Measurements from ENCODE around the gene PTPRN2.

The PTPRN2 gene

DNA sequence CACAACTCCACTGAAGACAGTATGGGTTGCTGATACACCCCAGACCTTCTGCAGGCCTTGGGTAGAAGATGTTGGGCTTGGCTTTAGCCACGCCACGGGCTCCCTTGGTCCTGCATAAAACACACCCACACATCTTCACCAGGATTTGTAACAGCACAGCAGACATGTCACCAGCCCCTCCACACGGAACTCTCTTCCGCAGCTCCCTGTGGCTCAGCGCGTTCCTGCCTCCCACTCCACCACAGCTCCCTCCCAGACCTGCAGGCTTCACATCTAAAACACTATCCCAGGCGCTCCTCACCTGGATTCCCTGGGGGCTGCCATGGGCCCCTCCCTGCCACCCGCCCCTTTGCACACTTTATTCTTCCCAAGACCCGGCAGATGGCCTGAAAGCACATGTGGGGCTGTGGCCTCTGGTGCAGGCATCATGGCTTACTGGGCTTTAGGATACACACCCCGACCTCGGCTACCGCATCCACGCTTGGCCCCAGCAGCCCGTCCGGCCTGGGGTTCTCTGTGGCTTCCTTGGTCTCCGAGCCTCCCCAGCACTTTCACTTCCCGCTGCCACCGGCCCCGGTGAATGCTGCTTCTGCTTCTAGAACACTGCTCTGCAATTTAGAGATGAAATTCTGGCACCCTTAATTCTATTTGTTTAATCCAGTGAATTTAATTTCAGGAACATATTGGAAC lies 818.0 kb downstream of the PTPRN2 start:
- no peak for DNase-seq (ENCODE audit: low read depth)

DNA sequence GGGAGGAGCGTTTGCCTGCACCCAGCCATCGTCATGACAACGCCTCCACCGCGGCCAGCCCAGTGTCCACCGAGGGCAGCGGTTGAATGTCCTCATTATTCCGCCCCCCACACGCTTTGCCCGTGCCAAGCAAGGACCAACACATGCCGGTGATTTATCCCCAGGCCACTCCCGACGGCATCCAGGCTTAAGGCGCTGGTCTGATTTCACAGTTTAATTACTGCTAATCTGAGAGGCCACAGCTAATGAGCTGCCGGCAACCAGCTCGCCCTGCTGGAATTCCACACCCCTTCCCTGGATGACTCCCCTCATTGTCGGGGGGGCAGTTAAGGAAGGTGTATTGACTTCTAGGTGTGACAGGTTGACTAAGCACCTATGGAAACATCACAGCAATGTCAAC lies 818.5 kb downstream of the PTPRN2 start:
- no peak for DNase-seq (ENCODE audit: low read depth)

DNA sequence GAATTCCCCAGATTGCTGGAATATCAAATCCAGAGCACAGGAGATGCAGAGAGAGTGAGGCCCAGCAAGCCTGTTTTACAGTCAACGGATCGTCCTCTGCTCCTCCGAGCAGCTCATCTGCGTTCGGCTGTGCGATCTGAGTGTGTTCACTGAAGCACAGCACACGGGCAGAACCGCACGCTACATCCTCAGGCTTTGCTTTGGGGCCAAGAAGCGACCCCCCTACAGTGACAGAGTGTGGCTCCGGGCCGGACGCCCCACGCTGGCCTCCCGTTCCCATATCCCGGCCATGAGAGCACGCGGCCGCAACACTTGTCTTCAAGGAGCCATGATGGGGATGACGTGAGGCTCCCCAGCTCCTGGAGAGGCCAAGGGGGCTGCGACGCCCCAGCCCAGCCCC lies 819.4 kb downstream of the PTPRN2 start:
- no peak for DNase-seq (ENCODE audit: low read depth)

DNA sequence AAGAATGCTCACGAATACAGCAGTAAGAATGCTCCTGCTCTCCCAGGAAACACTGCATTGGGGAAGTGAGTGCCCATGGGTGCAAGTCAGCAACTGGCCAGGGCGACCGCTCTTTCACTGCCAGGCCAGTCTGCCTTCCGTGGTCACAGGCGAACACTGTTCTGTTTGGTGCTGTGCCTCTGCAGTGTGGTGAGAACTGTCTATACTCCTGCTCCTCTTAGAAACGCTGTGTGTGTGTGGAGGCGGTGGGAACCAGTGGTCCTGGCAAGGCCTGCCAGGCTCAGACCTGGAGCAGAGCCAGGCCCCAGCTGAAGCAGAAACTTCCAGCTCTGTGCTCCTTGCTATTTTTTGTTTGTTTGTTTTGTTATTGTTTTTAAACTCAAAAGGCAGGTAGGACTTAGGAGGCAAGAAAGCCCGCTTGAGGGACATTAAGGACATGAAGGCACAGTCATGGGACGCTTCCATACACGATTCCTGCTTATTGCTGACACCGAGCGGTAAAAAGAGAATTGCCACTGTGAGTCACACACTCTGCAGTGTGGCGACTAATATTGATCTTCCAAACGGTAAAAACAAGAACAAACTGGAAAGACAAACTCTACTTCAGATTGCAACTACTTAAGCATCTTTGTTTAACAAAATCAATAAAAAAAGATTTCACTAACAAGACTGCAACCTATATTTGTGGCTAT lies 820.0 kb downstream of the PTPRN2 start:
- DNase-seq (ENCODE audit: low read depth), result no peak

DNA sequence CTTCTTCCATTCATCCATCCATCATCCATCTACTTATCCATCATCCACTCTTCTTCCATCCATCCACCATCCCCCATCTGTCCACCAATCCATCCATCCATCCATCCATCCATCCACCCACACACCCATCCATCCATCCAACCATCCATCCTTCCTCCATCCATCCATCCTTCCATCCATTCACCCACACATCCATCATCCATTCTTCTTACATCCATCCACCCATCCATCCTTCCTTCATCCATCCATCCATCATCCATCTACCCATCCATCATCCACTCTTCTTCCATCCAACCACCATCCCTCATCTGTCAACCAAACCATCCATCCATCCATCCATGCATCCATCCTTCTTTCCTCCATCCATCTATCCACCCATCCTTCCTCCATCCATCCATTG lies 821.5 kb downstream of the PTPRN2 start:
- DNase-seq (ENCODE audit: low read depth), result no peak

DNA sequence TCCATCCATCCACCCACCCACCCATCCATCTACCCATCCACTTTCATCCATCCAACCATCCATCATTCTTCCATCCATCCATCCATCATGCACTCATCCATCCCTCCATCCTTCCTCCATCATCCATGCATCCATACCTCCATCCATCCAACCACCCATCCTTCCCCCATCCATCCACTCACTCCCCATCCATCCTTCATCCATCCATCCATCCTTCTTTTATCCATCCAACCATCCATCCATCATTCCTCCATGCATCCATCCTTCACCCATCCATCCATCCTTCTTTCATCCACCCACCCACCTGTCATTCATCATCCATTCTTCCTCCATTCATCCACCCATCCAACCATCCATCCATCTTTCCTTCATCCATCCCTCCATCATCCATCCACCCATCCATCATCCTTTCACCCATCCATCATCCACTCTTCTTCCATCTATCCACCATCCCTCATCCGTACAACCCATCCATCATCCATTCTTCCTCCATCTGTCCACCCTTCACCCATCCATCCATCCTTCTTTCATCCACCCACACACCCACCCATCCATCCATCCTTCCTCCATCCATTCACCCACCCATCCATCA lies 822.6 kb downstream of the PTPRN2 start:
- DNase-seq (ENCODE audit: low read depth), result no peak

DNA sequence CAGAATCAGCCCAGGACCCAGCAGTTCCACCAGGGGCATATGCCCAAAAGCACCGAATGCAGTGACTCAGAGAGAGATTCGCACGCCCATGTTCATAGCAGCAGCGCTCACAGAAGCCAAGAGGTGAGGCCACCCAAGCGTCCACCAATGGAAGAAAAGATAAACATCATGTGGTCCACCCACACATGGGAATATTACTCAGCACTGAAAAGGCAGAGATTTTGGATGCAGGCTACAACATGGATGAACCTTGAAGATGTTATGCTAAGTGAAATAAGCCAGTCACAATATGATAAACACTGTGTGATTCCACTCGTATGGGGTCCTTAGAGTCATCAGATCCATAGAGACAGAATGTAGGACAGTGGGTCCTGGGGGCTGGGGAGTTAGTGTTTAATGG lies 823.4 kb downstream of the PTPRN2 start:
- no peak for DNase-seq (ENCODE audit: low read depth)

DNA sequence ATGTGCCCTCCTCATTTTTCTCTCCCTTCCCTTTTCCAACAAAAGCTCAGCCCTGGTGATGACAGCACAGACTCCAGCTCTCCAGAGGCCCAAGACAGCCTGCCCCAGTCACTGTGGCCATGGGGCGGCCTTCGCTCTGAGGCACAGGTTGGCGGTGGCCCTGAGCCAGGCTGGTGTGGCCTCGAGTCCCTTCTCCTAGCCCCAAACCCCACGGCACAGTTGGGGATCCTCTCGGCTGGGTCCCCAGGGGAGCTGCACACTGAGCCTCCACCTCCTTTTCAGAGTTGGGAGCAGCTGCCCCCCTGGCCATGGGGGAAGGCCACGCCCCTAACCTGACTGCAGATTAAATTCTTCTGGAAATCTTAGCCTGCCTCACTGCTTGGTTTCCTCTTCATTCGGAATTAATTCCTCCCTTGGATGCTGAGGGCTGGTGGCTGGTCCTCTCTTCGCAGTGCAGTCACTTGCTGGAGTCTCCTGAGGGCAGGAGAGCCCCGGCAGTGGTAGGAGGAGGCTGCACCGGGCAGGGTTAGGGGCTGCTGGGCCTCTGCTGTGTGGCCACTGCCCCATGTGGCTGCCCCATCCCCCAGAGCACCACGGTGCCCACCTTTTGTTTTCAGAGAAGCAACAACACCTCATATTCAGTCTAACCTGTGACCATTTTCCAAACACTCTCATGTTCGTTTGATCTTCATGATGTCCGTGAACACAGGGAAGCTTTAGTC lies 824.2 kb downstream of the PTPRN2 start:
- no peak for DNase-seq (ENCODE audit: low read depth)

DNA sequence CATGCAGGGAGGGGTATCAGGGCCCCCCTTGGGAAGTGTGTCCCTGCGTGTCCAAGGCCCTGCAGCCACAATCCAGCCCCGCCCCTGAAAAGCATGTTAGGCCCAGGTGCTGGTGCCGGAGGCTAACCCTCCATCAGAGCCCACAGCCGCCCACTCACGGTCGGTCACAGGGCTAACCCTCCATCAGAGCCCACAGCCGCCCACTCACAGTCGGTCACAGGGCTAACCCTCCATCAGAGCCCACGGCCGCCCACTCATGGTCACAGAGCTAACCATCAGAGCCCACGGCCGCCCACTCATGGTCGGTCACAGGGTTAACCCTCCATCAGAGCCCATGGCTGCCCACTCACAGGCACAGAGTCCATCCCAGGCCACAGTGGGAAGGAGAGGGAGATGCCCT lies 824.8 kb downstream of the PTPRN2 start:
- no peak for DNase-seq (ENCODE audit: low read depth)

DNA sequence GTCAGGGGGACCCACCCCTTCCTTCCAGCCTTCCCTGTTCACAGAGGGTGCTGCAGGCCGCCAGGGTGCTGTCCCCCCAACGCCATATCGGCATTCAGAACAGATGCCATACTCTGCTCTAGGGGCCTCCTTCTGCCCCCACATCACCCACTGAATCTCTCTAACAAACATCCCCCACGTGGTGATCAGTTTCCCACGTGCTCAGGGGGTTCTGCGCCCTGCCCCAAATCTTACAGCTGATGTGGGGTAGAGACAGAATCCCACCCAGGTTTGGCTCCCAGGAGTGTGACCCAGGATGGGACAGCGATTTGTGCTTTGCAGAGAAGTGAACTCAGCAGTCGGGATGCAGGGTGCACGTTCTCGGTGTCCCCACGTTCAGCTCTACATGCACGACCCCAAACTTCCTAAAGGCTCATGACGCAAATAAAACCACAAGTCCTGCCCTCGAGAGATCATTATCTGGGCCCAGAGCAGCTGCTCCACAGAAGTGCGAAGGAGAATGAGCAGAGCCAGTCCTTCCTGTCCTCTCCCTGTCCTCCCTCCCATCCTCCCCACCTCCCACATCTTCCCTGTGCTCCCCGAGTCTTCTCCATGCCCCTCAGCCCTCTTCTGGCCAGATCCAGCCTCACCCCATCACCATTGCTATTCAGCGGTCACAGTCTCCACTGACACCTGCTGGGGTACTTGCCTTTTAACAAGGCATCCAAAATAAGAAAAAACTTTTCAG lies 827.5 kb downstream of the PTPRN2 start:
- DNase-seq (ENCODE audit: low read depth), result no peak

DNA sequence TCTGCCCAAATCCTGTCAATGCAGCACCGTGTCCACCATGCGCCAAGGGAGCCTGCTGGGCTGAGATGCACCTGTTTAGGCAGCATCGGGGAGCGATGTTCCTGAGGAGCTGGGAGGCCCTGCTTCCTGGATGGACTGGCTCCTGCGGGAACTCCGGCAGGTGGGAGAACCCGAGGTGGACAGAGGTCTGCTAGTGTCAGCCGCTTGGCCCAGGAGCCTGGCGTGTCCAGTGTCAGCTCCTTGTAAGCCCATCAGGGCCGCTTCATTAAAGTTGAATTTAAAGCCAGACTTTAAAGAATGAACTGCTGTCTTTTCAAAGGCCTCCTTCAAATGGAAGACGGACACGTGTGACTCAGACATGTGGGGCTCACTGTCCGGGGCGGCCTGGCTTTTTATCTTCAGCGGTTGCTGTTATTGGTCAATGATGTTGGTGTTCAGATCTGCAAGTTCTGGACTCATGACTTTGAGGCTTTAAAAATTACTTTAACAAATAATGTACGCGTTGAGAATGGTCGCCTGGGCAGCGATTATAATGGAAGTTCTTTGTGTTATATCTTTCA lies 828.3 kb downstream of the PTPRN2 start:
- DNase-seq (ENCODE audit: low read depth), result no peak

DNA sequence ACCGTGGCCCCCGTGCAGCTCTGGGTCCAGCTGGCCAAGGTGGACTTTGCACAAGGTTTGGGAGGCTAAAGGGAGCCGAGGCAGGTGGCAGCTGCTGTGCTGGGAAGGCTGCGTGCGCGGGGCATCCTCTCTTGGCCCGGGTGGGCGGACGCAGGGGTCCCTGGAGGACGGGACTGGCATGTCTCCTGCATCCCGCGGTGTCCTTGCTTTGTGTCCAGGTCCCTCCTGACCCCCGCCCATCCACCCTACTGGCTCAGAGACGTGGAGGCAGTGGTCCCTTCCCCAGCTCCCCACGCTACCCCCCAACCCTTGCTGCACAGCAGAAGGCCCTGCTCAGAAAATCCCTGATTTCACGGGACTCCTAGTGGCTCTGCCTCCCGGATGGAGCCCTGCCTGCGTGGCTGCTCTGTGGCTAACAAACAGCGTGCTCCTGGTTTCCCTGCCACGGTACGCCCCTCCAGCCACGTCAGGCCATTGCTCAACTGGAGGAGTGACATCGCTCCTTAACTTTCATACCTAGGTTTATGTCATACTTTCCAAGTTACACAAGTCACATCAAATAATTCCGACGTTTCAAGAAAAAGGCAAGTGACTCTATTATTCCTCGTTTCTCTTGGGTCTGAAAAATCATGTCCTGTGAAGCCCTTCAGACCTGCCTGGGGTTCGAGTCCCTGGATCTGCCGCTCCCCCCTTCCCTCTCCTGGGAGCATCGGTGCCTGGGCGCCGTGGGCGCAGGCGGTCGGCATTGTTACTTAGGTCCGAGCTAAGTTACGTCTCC lies 829.0 kb downstream of the PTPRN2 start:
- no peak for DNase-seq (ENCODE audit: low read depth)

DNA sequence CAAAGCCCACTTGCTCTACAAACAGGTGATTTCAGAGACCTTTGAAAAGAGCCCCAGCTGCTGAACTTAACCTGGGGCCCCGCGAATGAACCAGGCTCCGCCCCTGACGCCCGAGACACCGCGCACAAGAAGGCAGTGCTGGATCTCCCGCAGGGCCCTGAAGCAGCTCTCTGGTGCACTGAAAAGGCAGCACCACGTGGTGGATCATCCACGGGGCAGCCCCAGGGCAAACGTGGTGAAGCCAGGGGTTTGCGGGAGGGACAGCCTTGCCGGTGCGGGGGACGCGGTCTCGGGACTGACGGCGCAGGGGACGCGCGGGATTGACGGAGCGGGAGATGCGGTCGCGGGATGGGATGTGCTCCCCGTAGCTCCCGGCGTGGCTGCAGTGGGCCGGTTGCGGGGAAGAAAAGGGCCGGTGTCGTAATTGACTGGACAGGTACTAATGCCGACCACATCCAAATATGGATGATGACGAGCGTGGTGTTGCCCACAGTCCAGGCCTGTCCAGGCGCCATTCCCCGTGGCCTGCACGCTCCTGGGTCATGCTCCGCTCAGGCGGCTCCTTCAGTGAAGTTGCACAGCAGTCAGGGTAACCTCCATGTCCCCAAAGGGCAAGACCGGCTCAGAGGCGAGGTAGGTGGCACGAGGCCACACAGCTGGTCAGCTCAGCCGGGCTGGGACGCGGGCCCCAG lies 829.7 kb downstream of the PTPRN2 start:
- DNase-seq (ENCODE audit: low read depth), result no peak

DNA sequence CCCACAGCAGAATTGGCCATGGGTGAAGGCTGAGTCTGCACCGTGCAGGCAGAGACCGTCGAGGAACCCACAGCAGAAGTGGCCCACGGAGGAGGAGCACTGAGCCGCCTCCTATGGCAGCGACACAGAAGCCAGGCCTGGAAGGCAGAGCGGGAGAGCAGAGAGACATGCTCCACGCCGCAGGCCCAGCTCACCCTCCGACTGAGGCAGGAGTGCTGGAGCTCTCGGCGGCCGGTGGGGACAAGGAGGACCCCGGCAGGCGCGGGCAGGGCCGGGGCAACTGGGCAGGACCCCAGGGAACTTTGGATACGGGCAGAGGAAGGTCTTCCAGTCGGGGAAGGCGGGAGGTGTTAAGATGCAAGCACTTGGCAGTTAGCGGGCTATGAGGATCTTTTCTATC lies 830.4 kb downstream of the PTPRN2 start:
- no peak for DNase-seq (ENCODE audit: low read depth)

DNA sequence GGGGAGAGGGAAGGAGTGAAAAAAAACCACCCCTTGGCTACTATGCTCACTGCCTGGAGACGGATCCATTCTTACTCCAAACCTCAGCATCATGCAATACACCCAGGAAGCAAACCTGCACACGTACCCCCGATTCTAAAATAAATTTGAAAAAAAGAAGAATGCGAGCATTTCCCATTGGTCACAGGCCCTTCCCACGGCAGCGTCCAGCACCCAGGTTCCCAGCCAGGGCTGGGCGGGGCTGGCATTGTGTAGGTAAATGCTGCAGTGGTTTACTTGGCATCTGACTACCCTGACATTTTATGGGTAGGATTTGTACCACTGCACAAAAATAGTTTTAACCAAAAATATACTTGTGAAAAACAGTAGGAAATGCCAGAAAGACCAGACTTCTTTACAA lies 831.9 kb downstream of the PTPRN2 start:
- DNase-seq (ENCODE audit: low read depth), result no peak

DNA sequence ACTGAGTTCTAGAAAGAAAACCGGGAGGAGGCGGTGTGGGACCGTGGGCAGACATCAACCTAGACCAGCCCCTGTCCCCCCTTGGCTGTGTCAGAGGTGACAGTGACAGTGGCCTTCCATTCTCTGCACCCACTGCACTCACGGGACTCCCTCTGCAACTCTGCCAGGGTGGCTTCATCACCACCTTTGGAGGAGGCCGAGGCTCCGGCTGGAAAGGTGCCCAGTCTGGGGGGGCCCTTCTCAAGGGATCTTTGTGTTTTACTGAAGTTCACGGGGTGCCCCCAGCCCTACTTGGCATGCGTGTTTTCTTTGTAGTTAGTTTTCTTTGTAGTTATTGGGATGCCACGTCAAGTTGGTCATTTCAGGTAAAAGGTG lies 833.2 kb downstream of the PTPRN2 start:
- DNase-seq (ENCODE audit: low read depth), result no peak

DNA sequence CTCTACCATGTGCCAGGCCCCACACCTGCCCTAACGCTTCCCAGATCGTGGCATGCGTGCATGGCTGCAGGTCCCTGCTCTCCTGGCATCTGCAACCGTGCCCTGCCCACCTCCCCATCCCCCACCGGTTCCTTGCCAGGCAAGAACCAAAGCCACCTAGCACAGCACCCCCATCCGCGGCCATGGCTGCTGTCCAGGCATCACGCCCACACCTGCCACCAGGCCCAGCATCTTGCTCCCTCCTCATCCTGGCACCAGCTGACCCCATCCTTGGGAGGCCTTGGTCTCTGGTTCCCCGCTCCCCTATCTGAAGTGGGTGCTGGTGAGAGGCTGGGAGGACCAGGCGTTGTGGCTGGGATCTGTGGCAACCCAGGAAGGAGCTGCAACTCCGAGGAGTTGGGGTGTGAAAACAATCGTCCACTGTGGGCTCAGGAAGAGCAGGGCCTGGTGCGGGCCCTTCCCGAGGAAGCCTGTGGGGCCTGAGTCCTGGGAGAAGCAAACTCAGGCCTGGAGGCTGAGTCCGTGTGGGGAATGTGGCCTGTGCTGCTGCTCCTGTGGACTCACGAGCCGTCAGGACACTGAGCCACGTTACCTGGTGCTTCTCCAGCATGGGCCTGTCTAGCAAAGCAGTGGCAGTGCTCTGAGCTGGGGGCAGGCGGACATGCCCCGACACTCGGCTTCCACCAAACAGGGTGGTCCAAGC lies 833.8 kb downstream of the PTPRN2 start:
- DNase-seq (ENCODE audit: low read depth), result no peak

DNA sequence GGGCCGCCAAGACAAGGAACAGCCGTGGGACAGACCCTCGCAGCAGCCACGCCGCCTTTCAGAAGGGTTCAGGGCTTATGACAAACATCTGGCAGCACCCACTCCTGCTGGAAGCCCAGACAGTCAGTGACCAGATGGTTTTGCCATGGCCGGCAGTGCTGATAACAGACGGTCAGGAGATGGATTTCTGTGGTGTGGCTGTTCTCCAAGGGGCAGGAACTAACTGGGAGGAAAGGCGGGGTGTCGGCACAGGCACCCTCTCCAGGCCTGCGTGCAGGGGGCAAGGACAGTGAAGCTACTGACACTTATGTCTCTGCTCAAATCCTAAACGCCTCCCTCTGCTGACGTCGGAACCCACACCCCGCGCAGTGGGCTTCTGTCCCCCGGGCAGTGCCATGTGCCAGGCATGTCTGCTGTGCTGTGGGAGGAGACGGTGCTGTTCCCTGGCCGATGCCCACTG lies 834.8 kb downstream of the PTPRN2 start:
- no peak for DNase-seq (ENCODE audit: low read depth)

DNA sequence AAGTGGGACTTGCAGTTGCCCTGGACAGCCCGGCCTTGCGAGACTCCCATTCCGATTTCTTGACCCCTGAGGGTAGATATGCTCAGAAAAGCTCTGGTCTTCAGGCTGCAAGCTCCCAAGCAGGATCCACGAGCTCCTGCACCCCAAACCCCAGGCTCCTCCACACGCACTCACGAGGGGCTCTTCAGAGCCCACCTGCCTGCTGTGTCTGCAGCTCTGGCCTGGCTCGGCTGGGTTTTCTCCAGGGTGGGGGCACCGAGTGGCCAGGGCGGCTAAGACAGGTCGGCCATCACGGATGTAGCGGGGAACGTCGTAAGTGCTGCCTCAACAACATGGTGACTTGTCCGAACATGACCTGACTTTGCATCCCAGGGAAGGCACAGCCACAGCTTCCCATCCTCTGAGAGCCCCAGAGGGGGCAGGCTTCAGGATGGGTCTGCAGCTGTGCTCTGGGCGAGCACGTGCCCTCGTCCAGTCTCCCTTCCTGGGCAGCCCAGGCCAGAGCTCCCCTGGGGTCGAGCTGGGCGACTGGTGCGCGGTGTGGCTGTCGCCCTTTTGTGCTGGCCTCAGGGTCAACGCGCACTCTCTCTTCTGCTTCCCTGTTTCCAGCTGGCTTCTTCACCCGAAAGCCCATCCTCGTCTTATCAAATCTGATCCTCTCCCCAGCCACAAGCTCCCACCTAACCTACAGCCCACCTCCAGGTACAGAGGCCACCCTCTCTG lies 835.5 kb downstream of the PTPRN2 start:
- no peak for DNase-seq (ENCODE audit: low read depth)
